IMR-90 (cell line): ENCODE results near the gene ATP4B. TPM values are rescaled to one million over a fixed set of nuclear protein-coding genes. Genes with fewer than 3 reads are reported as not detected.

Experiments
- ATAC-seq: fragments of 200-7000 bp; cut with Tn5 transposase; 2 replicates; pipeline ENCODE4 v1.9.1; 2020; ENCODE audit warnings: low read depth, mild to moderate bottlenecking, moderate library complexity
- BruUV-seq: library from RNA; stranded (reverse); fragments of 400-500 nt; replicated peaks from 2 replicates; lab custom pipeline; 2021; lab: Mats Ljungman, UMichigan
- CTCF ChIA-PET: fragments of 300-600 bp; formaldehyde crosslinking; extraction: SDS; loops from one replicate; lab custom pipeline; 2021; ENCODE audit warnings: antibody characterized with exemption; lab: Yijun Ruan, JAX
- POLR2A ChIA-PET: fragments of 300-600 bp; sonication (Branson Sonifier 250); formaldehyde crosslinking; loops from one replicate; lab custom pipeline; 2022; ENCODE audit warnings: antibody characterized with exemption; ENCODE audit not compliant: unreplicated experiment; lab: Charles Lee
- DNase-seq: peaks from one replicate; pipeline ENCODE4 v3.0.0; 2013
- H2AFZ ChIP-seq: replicated peaks from 2 replicates; pipeline ENCODE3; 2013; ENCODE audit warnings: low read length, mild to moderate bottlenecking; ENCODE audit not compliant: poor library complexity
- H2AK5ac ChIP-seq: 2 replicates; pipeline ENCODE4 v1.6.1; 2013; ENCODE audit warnings: low read depth, low read length, inconsistent platforms
- H2AK9ac ChIP-seq: replicated peaks from 2 replicates; pipeline ENCODE3; 2013; ENCODE audit warnings: mild to moderate bottlenecking, low read depth, low read length, moderate library complexity; ENCODE audit not compliant: poor library complexity
- H2BK120ac ChIP-seq: 2 replicates; pipeline ENCODE4 v1.6.1; 2013; ENCODE audit warnings: low read depth, low read length, inconsistent platforms
- H2BK15ac ChIP-seq: 3 replicates; pipeline ENCODE4 v1.6.1; 2013; ENCODE audit warnings: low read depth, low read length, inconsistent platforms
- H2BK20ac ChIP-seq: 2 replicates; pipeline ENCODE4 v1.6.1; 2013; ENCODE audit warnings: low read depth, mild to moderate bottlenecking, inconsistent platforms, low read length, moderate library complexity
- H2BK5ac ChIP-seq: 2 replicates; pipeline ENCODE4 v1.6.1; 2013; ENCODE audit warnings: mild to moderate bottlenecking, low read depth, low read length, inconsistent platforms; ENCODE audit not compliant: poor library complexity, severe bottlenecking
- H3K14ac ChIP-seq: replicated peaks from 2 replicates; pipeline ENCODE4 v1.6.1; 2013; ENCODE audit warnings: low read depth, low read length, inconsistent platforms
- H3K18ac ChIP-seq: 2 replicates; pipeline ENCODE4 v1.6.1; 2013; ENCODE audit warnings: low read depth, low read length, control low read depth
- H3K23ac ChIP-seq: 2 replicates; pipeline ENCODE4 v1.6.1; 2013; ENCODE audit warnings: low read depth, low read length, inconsistent platforms
- H3K27ac ChIP-seq: 2 replicates; pipeline ENCODE4 v1.5.1; 2013; ENCODE audit warnings: mild to moderate bottlenecking, control low read depth, low read length; ENCODE audit not compliant: insufficient read depth
- H3K27me3 ChIP-seq: 2 replicates; pipeline ENCODE4 v1.6.1; 2013; ENCODE audit warnings: low read length; ENCODE audit not compliant: control insufficient read depth, insufficient read depth
- H3K36me3 ChIP-seq: 2 replicates; pipeline ENCODE4 v1.6.1; 2013; ENCODE audit warnings: low read length, mixed read lengths; ENCODE audit not compliant: control insufficient read depth, insufficient read depth
- H3K4ac ChIP-seq: 2 replicates; pipeline ENCODE4 v1.6.1; 2013; ENCODE audit warnings: low read depth, low read length, inconsistent platforms
- H3K4me1 ChIP-seq: 2 replicates; pipeline ENCODE4 v1.6.1; 2013; ENCODE audit warnings: low read length, mixed read lengths; ENCODE audit not compliant: control insufficient read depth, insufficient read depth
- H3K4me2 ChIP-seq: 2 replicates; pipeline ENCODE4 v1.6.1; 2013; ENCODE audit warnings: low read depth, mild to moderate bottlenecking, control low read depth, low read length, moderate library complexity
- H3K4me3 ChIP-seq: 2 replicates; pipeline ENCODE4 v1.5.1; 2013; ENCODE audit warnings: low read depth, mild to moderate bottlenecking, control low read depth, low read length, moderate library complexity; ENCODE audit not compliant: insufficient read depth
- H3K56ac ChIP-seq: 2 replicates; pipeline ENCODE4 v1.6.1; 2013; ENCODE audit warnings: low read length, inconsistent platforms; ENCODE audit not compliant: insufficient read depth; ENCODE audit errors: extremely low read depth
- H3K79me1 ChIP-seq, 2 experiments: 2 replicates each; pipeline ENCODE4 v1.6.1; 2013; ENCODE audit warnings: low read length in 2 of 2, inconsistent platforms in 1 of 2, low read depth in 1 of 2
- H3K9ac ChIP-seq: 2 replicates; pipeline ENCODE4 v1.6.1; 2013; ENCODE audit warnings: low read depth, low read length, control low read depth
- H3K9me1 ChIP-seq: 2 replicates; pipeline ENCODE4 v1.6.1; 2013; ENCODE audit warnings: low read length, inconsistent platforms; ENCODE audit not compliant: insufficient read depth
- H3K9me3 ChIP-seq: 2 replicates; pipeline ENCODE4 v1.6.1; 2013; ENCODE audit warnings: low read length; ENCODE audit not compliant: control insufficient read depth, insufficient read depth
- H4K20me1 ChIP-seq: 2 replicates; pipeline ENCODE4 v1.6.1; 2013; ENCODE audit warnings: low read length, inconsistent platforms; ENCODE audit not compliant: insufficient read depth
- H4K5ac ChIP-seq: 2 replicates; pipeline ENCODE4 v1.6.1; 2013; ENCODE audit warnings: mild to moderate bottlenecking, low read depth, low read length, control low read depth
- H4K8ac ChIP-seq, 2 experiments: 2 replicates each; pipeline ENCODE4 v1.6.1; 2013; ENCODE audit warnings: low read depth in 2 of 2, low read length in 2 of 2, control low read depth in 1 of 2, inconsistent platforms in 1 of 2
- H4K91ac ChIP-seq: 2 replicates; pipeline ENCODE4 v1.6.1; 2013; ENCODE audit warnings: low read depth, low read length, inconsistent platforms; ENCODE audit not compliant: insufficient read depth
- BHLHE40 ChIP-seq: fragments of 150-350 bp; IDR thresholded peaks from 2 replicates; pipeline ENCODE4 v1.6.1; 2016; ENCODE audit warnings: mild to moderate bottlenecking, low read depth, low read length
- CEBPB ChIP-seq: IDR thresholded peaks from 2 replicates; pipeline ENCODE4 v1.6.1; 2012; ENCODE audit warnings: low read depth, low read length, improper control_type of control experiment
- CHD1 ChIP-seq: IDR thresholded peaks from 2 replicates; pipeline ENCODE4 v1.6.1; 2012; ENCODE audit warnings: low read depth, low read length, improper control_type of control experiment
- ELK1 ChIP-seq: fragments of 150-350 bp; IDR thresholded peaks from 2 replicates; pipeline ENCODE4 v1.6.1; 2016; ENCODE audit warnings: low read depth, mild to moderate bottlenecking, low read length, moderate library complexity, borderline replicate concordance
- FOS ChIP-seq: fragments of 150-350 bp; IDR thresholded peaks from 2 replicates; pipeline ENCODE4 v1.6.1; 2016; ENCODE audit warnings: low read depth, low read length
- MAFK ChIP-seq: IDR thresholded peaks from 2 replicates; pipeline ENCODE4 v1.6.1; 2012; ENCODE audit warnings: low read depth, low read length, improper control_type of control experiment
- MXI1 ChIP-seq: IDR thresholded peaks from 2 replicates; pipeline ENCODE4 v1.6.1; 2012; ENCODE audit warnings: low read depth, mild to moderate bottlenecking, low read length, moderate library complexity, borderline replicate concordance
- NFE2L2 ChIP-seq: fragments of 150-350 bp; IDR thresholded peaks from 2 replicates; pipeline ENCODE4 v1.6.1; 2016; ENCODE audit warnings: low read depth, mild to moderate bottlenecking, low read length
- POLR2A ChIP-seq: IDR thresholded peaks from 2 replicates; pipeline ENCODE4 v1.6.1; 2012; ENCODE audit warnings: mild to moderate bottlenecking, low read depth, low read length
- RCOR1 ChIP-seq: IDR thresholded peaks from 2 replicates; pipeline ENCODE4 v1.6.1; 2012; ENCODE audit warnings: mild to moderate bottlenecking, low read length, improper control_type of control experiment; ENCODE audit not compliant: insufficient replicate concordance
- RFX5 ChIP-seq: IDR thresholded peaks from 2 replicates; pipeline ENCODE4 v1.8.0; 2012; ENCODE audit warnings: low read depth, mild to moderate bottlenecking, low read length, moderate library complexity
- SMC3 ChIP-seq: fragments of 150-350 bp; IDR thresholded peaks from 2 replicates; pipeline ENCODE4 v1.6.1; 2016; ENCODE audit warnings: low read depth, mild to moderate bottlenecking, antibody characterized with exemption, low read length, moderate library complexity
- WGBS, 2 experiments: methylation state at CpG; one replicate each; pipeline versions ENCODE4 v1.1.5 to v1.1.7; 2013; ENCODE audit warnings: missing lambda C conversion rate in 2 of 2; ENCODE audit not compliant: insufficient read length in 1 of 2; ENCODE audit errors: extremely low coverage in 2 of 2; 5-methylcytosine and 5-hydroxymethylcytosine counted together
- dilution Hi-C: fragments of 300-500 bp; cut with HindIII; formaldehyde crosslinking; loops from one replicate; pipeline ENCODE4 v1.14.3; 2018; ENCODE audit warnings: low sequenced_read_pairs; ENCODE audit not compliant: unreplicated experiment
- in situ Hi-C: fragments of 300-500 bp; cut with MboI; formaldehyde crosslinking; loops from 3 replicates; pipeline ENCODE4 v1.14.3; 2019; ENCODE audit warnings: low sequenced_read_pairs, inconsistent platforms, mixed read lengths
- intact Hi-C: fragments of 100-400 bp; cut with micrococcal nuclease; formaldehyde crosslinking; loops from 2 replicates; pipeline ENCODE4 v1.10.0; 2022
- polyA plus RNA-seq, 3 experiments: library from polyadenylated mRNA; depleted of rRNA; stranded (reverse); fragments of >200 nt; gene quantifications; 2 replicates each; pipeline ENCODE4 v1.2.3, GENCODE V29; 2012; ENCODE audit warnings: low replicate concordance in 1 of 3
- total RNA-seq: library from RNA; depleted of rRNA; stranded (reverse); fragments of >200 nt; gene quantifications from 2 replicates; pipeline ENCODE4 v1.2.3, GENCODE V29; 2012
- TF ChIP-seq, protein P1 (sequence below): fragments of 150-350 bp; IDR thresholded peaks from 2 replicates; pipeline ENCODE4 v1.6.1; 2017; ENCODE audit warnings: mild to moderate bottlenecking, antibody characterized with exemption, low read length, low read depth
- TF ChIP-seq, protein P2 (sequence below): conservative IDR thresholded peaks from 2 replicates; pipeline ENCODE4 v1.5.1; 2012; ENCODE audit warnings: mild to moderate bottlenecking, low read depth, low read length, improper control_type of control experiment

ATP4B gene
- total and polyA plus RNA-seq, 2 of the 4 experiments (the other 2 are of a cell fraction): not detected

DNA sequence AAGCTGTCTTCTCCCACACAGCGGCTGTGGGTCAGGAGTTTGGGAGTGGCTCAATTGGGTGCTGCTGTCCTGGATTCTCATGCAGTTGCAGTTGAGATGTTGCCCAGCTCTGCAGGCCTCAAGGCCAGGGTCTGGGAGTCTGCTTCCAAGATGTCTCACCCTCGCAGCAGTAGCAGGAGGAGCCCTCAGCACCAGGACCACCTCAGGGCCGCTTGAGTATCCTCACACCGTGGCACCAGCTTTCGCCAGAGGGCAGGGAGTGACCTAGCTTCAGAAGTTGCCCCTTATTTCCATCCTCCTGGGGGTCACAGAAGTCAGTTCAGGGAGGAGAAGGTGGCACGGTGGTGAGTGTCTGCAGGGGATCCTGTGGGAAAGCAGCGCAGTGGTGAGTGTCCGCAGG lies 52.5 kb downstream of the ATP4B start:
- no peak overlapping the region for H2AK9ac ChIP-seq
- no TSS peak for BruUV-seq
- dilution Hi-C loops: no loop called here
- no peak overlapping the region for H4K8ac ChIP-seq
- H3K27me3 ChIP-seq: no peaks in the 10 kb centered on the region
- H2BK120ac ChIP-seq: no peak overlapping the region
- in situ Hi-C loops: no loop called here
- no peak overlapping the region for H3K9ac ChIP-seq
- H3K27ac ChIP-seq: no peak overlapping the region
- no peak overlapping the region for H2AK5ac ChIP-seq
- ChIA-PET CTCF (no interaction called here), POLR2A (no interaction called here)
- no peak overlapping the region for H4K91ac ChIP-seq
- no peak overlapping the region for H3K18ac ChIP-seq
- intact Hi-C loops: no loop called here
- H2BK20ac ChIP-seq: no peak overlapping the region
- no peak for TF ChIP-seq MXI1
- TF ChIP-seq BHLHE40: no peak
- TF ChIP-seq SMC3: no peak
- TF ChIP-seq FOS: no peak
- no peak for TF ChIP-seq RCOR1
- TF ChIP-seq CEBPB: no peak
- TF ChIP-seq POLR2A: no peak
- TF ChIP-seq, protein P1, sequence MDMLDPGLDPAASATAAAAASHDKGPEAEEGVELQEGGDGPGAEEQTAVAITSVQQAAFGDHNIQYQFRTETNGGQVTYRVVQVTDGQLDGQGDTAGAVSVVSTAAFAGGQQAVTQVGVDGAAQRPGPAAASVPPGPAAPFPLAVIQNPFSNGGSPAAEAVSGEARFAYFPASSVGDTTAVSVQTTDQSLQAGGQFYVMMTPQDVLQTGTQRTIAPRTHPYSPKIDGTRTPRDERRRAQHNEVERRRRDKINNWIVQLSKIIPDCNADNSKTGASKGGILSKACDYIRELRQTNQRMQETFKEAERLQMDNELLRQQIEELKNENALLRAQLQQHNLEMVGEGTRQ: no peak
- no peak for TF ChIP-seq MAFK
- no peak for TF ChIP-seq ELK1
- TF ChIP-seq, protein P2, sequence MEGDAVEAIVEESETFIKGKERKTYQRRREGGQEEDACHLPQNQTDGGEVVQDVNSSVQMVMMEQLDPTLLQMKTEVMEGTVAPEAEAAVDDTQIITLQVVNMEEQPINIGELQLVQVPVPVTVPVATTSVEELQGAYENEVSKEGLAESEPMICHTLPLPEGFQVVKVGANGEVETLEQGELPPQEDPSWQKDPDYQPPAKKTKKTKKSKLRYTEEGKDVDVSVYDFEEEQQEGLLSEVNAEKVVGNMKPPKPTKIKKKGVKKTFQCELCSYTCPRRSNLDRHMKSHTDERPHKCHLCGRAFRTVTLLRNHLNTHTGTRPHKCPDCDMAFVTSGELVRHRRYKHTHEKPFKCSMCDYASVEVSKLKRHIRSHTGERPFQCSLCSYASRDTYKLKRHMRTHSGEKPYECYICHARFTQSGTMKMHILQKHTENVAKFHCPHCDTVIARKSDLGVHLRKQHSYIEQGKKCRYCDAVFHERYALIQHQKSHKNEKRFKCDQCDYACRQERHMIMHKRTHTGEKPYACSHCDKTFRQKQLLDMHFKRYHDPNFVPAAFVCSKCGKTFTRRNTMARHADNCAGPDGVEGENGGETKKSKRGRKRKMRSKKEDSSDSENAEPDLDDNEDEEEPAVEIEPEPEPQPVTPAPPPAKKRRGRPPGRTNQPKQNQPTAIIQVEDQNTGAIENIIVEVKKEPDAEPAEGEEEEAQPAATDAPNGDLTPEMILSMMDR: no peak
- TF ChIP-seq RFX5: no peak
- TF ChIP-seq CHD1: no peak
- no peak for TF ChIP-seq NFE2L2
- H3K4me2 ChIP-seq: no peak overlapping the region
- no peaks in the 10 kb centered on the region for H3K9me3 ChIP-seq
- H2AFZ ChIP-seq: no peak overlapping the region
- H3K79me1 ChIP-seq: peaks cover 20 to 83% of the 10 kb centered on the region in 2 experiments
- peaks cover 17% of the 10 kb centered on the region for H3K9me1 ChIP-seq
- no peak overlapping the region for H3K56ac ChIP-seq
- peaks cover 16% of the 10 kb centered on the region for H3K36me3 ChIP-seq
- no peak for ATAC-seq
- no peak overlapping the region for H3K14ac ChIP-seq
- H4K5ac ChIP-seq: no peak overlapping the region
- WGBS, 2 experiments: 100% methylated on average over 1 of the region's 8 CpGs; no CpG with 5 or more reads in 1 of the 2 experiments
- H3K4me3 ChIP-seq: no peak overlapping the region
- no peak overlapping the region for H3K4ac ChIP-seq
- peaks cover 94% of the 10 kb centered on the region for H4K20me1 ChIP-seq
- no peak overlapping the region for H2BK15ac ChIP-seq
- no peak overlapping the region for H2BK5ac ChIP-seq
- DNase-seq: no peak
- no peaks in the 10 kb centered on the region for H3K4me1 ChIP-seq
- H3K23ac ChIP-seq: no peak overlapping the region
